Activated CD4-positive, alpha-beta T cell treated with anti-CD3 and anti-CD28 coated beads for 36 hours (primary cell): ENCODE results near the gene EZH1. TPM values are rescaled to one million over a fixed set of nuclear protein-coding genes. Genes with fewer than 3 reads are reported as not detected.
A peak's percentile ranks its signal among the peaks of the same experiment; 100 is the strongest.

ENCODE experiments used
- ATAC-seq: fragments of 200-7000 bp; cut with Tn5 transposase; one replicate; pipeline ENCODE4 v1.10.0; 2021; ENCODE audit warnings: mild to moderate bottlenecking, moderate library complexity
- CTCF ChIA-PET: fragments of 350-600 bp; sonication (Branson Sonifier 250); formaldehyde crosslinking; loops from one replicate; lab custom pipeline; 2021; ENCODE audit warnings: antibody characterized with exemption; lab: Charles Lee
- POLR2A ChIA-PET: fragments of 350-600 bp; sonication (Branson Sonifier 250); formaldehyde crosslinking; loops from one replicate; lab custom pipeline; 2021; ENCODE audit warnings: antibody characterized with exemption, inconsistent platforms; lab: Charles Lee
- DNase-seq: peaks from one replicate; pipeline ENCODE4 v3.0.0-alpha.2; 2020
- H3K27ac Mint-ChIP-seq: one replicate; pipeline ENCODE4 v1.8.0; 2021; ENCODE audit warnings: mixed read lengths
- H3K27me3 Mint-ChIP-seq: one replicate; pipeline ENCODE4 v1.8.0; 2021; ENCODE audit warnings: mixed read lengths
- H3K36me3 Mint-ChIP-seq: one replicate; pipeline ENCODE4 v1.8.0; 2021; ENCODE audit warnings: low read depth, mixed read lengths
- H3K4me1 Mint-ChIP-seq: one replicate; pipeline ENCODE4 v1.8.0; 2021; ENCODE audit warnings: mixed read lengths
- H3K4me3 Mint-ChIP-seq: one replicate; pipeline ENCODE4 v1.8.0; 2021; ENCODE audit warnings: mild to moderate bottlenecking, moderate library complexity, mixed read lengths
- H3K9me3 Mint-ChIP-seq: one replicate; pipeline ENCODE4 v1.8.0; 2021; ENCODE audit warnings: low read depth, mixed read lengths
- intact Hi-C, 2 experiments: fragments of 100-400 bp; cut with DNase I in 1 of 2; cut with micrococcal nuclease in 1 of 2; formaldehyde crosslinking; loops; one replicate each; pipeline versions ENCODE4 v1.14.2 to v1.15.1; 2022 to 2024; cut with DNase I, micrococcal nuclease
- total RNA-seq, 2 experiments: library from RNA; stranded (reverse); gene quantifications; one replicate each; pipeline ENCODE4 v1.2.3, GENCODE V29; 2021

EZH1 gene
- total RNA-seq, 2 experiments from 2014 or later, result 28.6 to 29.5 TPM

- POLR2A ChIA-PET, result interaction anchor here (0.6 kb wide), 1 partner anchor 544 kb away, joined by 3 read pairs; no protein-coding TSS in a partner anchor
- intact Hi-C loops, result loop anchor here in 1 of 2 experiments (5.0 to 10.0 kb wide), 6 partner anchors 307 to 1447 kb away; partner anchors contain the start of genes HDAC5, KCNH4, PTGES3L and RUNDC1
- CTCF ChIA-PET, result interaction anchor here (0.6 to 1.8 kb wide), 7 partner anchors 8 to 337 kb away, joined by 3 to 9 read pairs (median 4); partner anchors contain the start of genes PSMC3IP, RETREG3 and TUBG1
- ATAC-seq (no peak), DNase-seq (no peak)
- Mint-ChIP-seq H3K9me3 (no peaks in the 10 kb centered on the region), H3K27ac (no peak overlapping the region), H3K4me1 (peaks cover 47% of the 10 kb centered on the region), H3K4me3 (no peak overlapping the region), H3K36me3 (no peaks in the 10 kb centered on the region), H3K27me3 (peaks cover 26% of the 10 kb centered on the region)
Measured at GRCh38 chr17:42674755-42675347, 70.0 kb downstream of the EZH1 start.

- Mint-ChIP-seq H3K9me3 (no peaks in the 10 kb centered on the region), H3K36me3 (no peaks in the 10 kb centered on the region), H3K27me3 (peaks cover 32% of the 10 kb centered on the region), H3K27ac (no peak overlapping the region), H3K4me1 (peaks cover 41% of the 10 kb centered on the region), H3K4me3 (no peak overlapping the region)
- POLR2A ChIA-PET, result interaction anchor here (0.6 kb wide), 2 partner anchors 97 to 544 kb away, joined by 3 read pairs; partner anchors contain the start of gene PSMC3IP
- DNase-seq (peak; percentile 50), ATAC-seq (no peak)
- intact Hi-C loops, result loop anchor here in 1 of 2 experiments (10.0 kb wide), 1 partner anchor 329 kb away; no protein-coding TSS in a partner anchor
- CTCF ChIA-PET, result interaction anchor here (0.6 to 1.8 kb wide), 8 partner anchors 9 to 338 kb away, joined by 3 to 9 read pairs (median 4); partner anchors contain the start of genes PSMC3IP, RETREG3 and TUBG1
Measured at GRCh38 chr17:42673885-42674754, 70.7 kb downstream of the EZH1 start.

- Mint-ChIP-seq H3K4me1 (peaks cover 34% of the 10 kb centered on the region), H3K4me3 (no peak overlapping the region), H3K27me3 (peaks cover 33% of the 10 kb centered on the region), H3K27ac (no peak overlapping the region), H3K36me3 (no peaks in the 10 kb centered on the region), H3K9me3 (no peaks in the 10 kb centered on the region)
- intact Hi-C loops, result loop anchor here in 1 of 2 experiments (10.0 kb wide), 1 partner anchor 329 kb away; no protein-coding TSS in a partner anchor
- no peak for ATAC-seq
- DNase-seq, result no peak
- ChIA-PET POLR2A (interaction anchor here (0.6 kb wide), 1 partner anchor 96 kb away, joined by 3 read pairs; the partner anchor contains the start of gene PSMC3IP), CTCF (interaction anchor here (0.6 to 1.8 kb wide), 6 partner anchors 10 to 163 kb away, joined by 3 to 9 read pairs (median 5); partner anchors contain the start of genes PSMC3IP, RETREG3 and TUBG1)
Measured at GRCh38 chr17:42673266-42673884, 71.5 kb downstream of the EZH1 start.

GRCh38 chr17:42672038-42672437 is 72.8 kb downstream of the EZH1 start:
- H3K27me3 Mint-ChIP-seq, result peaks cover 33% of the 10 kb centered on the region

GRCh38 chr17:42670789-42671657 is 73.8 kb downstream of the EZH1 start:
- Mint-ChIP-seq H3K27ac (no peak overlapping the region), H3K27me3 (peaks cover 30% of the 10 kb centered on the region), H3K4me1 (peaks cover 21% of the 10 kb centered on the region), H3K36me3 (peaks cover 3% of the 10 kb centered on the region), H3K9me3 (no peaks in the 10 kb centered on the region), H3K4me3 (peak overlapping the region; percentile 56)
- ATAC-seq (peak; percentile 53), DNase-seq (peak; percentile 55)
- ChIA-PET CTCF (interaction anchor here (0.6 to 1.0 kb wide), 7 partner anchors 8 to 94 kb away, joined by 3 to 5 read pairs (median 3); partner anchors contain the start of genes PSMC3IP, RETREG3 and TUBG1), POLR2A (interaction anchor here (0.8 kb wide), 1 partner anchor 13 kb away, joined by 3 read pairs; no protein-coding TSS in a partner anchor)
- intact Hi-C loops, result loop anchor here in 1 of 2 experiments (10.0 kb wide), 1 partner anchor 326 kb away; no protein-coding TSS in a partner anchor

More at GRCh38 chr17:42672038-42672437, 72.8 kb downstream of the EZH1 start:
- H3K36me3 Mint-ChIP-seq, result no peaks in the 10 kb centered on the region
- CTCF ChIA-PET, result interaction anchor here (0.6 to 0.9 kb wide), 4 partner anchors 27 to 1090 kb away, joined by 3 to 4 read pairs (median 3); partner anchors contain the start of gene PSMC3IP
- H3K4me1 Mint-ChIP-seq, result peaks cover 26% of the 10 kb centered on the region
- no peaks in the 10 kb centered on the region for H3K9me3 Mint-ChIP-seq
- no peak overlapping the region for H3K27ac Mint-ChIP-seq
- intact Hi-C loops, result loop anchor here in 1 of 2 experiments (10.0 kb wide), 1 partner anchor 327 kb away; no protein-coding TSS in a partner anchor
- POLR2A ChIA-PET, result interaction anchor here (0.8 kb wide), 1 partner anchor 12 kb away, joined by 3 read pairs; no protein-coding TSS in a partner anchor
- ATAC-seq, result no peak
- H3K4me3 Mint-ChIP-seq, result no peak overlapping the region
- no peak for DNase-seq

- Mint-ChIP-seq H3K36me3 (peaks cover 8% of the 10 kb centered on the region), H3K4me3 (peak overlapping the region; percentile 56), H3K27me3 (peaks cover 30% of the 10 kb centered on the region), H3K27ac (no peak overlapping the region), H3K4me1 (peaks cover 21% of the 10 kb centered on the region), H3K9me3 (no peaks in the 10 kb centered on the region)
- intact Hi-C loops, result loop anchor here in 1 of 2 experiments (10.0 kb wide), 1 partner anchor 325 kb away; no protein-coding TSS in a partner anchor
- ChIA-PET POLR2A (no interaction called here), CTCF (interaction anchor here (0.8 to 2.0 kb wide), 3 partner anchors 14 to 92 kb away, joined by 3 to 4 read pairs (median 3); partner anchors contain the start of genes RETREG3 and TUBG1)
- peak; percentile 64 for ATAC-seq
- DNase-seq, result peak; percentile 67
Measured at GRCh38 chr17:42669977-42670788, 74.7 kb downstream of the EZH1 start.

- Mint-ChIP-seq H3K4me1 (peaks cover 19% of the 10 kb centered on the region), H3K27ac (no peak overlapping the region), H3K4me3 (no peak overlapping the region), H3K27me3 (peaks cover 25% of the 10 kb centered on the region), H3K9me3 (no peaks in the 10 kb centered on the region), H3K36me3 (peaks cover 8% of the 10 kb centered on the region)
- POLR2A ChIA-PET, result no interaction called here
- CTCF ChIA-PET, result interaction anchor here (0.5 to 2.0 kb wide), 2 partner anchors 91 to 375 kb away, joined by 3 to 4 read pairs; no protein-coding TSS in a partner anchor
- ATAC-seq (no peak), DNase-seq (no peak)
- intact Hi-C loops, result no loop called here
Measured at GRCh38 chr17:42669705-42669976, 75.2 kb downstream of the EZH1 start.

GRCh38 chr17:42667088-42667951 is 77.5 kb downstream of the EZH1 start:
- intact Hi-C loops, result no loop called here
- DNase-seq (no peak), ATAC-seq (no peak)
- Mint-ChIP-seq H3K4me3 (no peak overlapping the region), H3K36me3 (peaks cover 8% of the 10 kb centered on the region), H3K4me1 (peaks cover 15% of the 10 kb centered on the region), H3K9me3 (no peaks in the 10 kb centered on the region), H3K27ac (no peak overlapping the region), H3K27me3 (peaks cover 20% of the 10 kb centered on the region)
- CTCF ChIA-PET, result interaction anchor here (0.6 to 1.6 kb wide), 5 partner anchors 12 to 1177 kb away, joined by 3 to 4 read pairs (median 3); partner anchors contain the start of gene KRT36
- POLR2A ChIA-PET, result interaction anchor here (0.5 to 0.6 kb wide), 2 partner anchors 36 to 59 kb away, joined by 3 read pairs; no protein-coding TSS in a partner anchor
